SKM-1 treated with dmso at 0.1 percent for 144 hours (cell line): ENCODE measurements around the gene OSM.

Experiments used
- DNase-seq: peaks from one replicate; lab custom pipeline; 2025; ENCODE audit not compliant: unreplicated experiment; lab: John Stamatoyannopoulos, UW

OSM gene

DNA sequence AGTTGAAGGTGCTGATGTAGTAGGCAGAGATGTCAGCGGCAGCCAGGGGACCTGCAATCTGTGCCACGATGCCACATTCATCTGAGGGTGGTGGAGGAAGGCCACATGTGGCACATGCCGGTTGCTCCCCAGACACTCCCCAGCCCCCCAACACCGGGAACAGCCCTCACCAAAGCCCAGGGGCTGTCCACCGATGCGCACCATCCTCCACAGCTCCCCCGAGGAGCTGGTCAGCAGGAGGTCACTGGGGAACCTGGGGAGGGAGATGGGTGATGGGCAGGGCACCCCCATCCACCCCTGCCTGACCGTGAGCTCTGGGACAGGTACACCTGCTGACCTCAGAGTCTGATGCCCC, 19.2 kb upstream of the OSM start:
- no peak for DNase-seq

- DNase-seq = no peak
Observed at GRCh38 chr22:30285176-30285845, 18.7 kb upstream of the OSM start.

GRCh38 chr22:30284666-30285065, 18.0 kb upstream of the OSM start:
- DNase-seq = no peak

DNA sequence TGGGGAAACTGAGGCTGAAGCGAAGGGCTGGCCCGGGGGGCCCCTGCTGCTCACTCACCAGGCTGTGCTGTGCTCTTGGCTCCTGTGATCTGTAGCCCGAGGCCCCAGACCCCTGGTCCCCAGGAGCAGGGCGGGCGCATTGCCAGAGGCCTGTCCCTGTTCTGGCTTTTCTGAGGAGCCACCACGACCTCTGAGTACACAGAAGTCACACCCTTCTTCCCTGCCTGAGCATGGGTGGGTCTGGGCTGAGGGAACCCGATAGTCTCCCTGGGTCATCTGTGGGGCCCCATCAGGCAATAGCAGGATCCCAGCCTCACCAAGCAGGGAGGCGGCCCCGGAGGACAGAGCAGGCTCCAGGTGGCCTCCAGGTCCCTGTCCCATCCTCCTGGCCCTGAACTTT, 17.5 kb upstream of the OSM start:
- no peak for DNase-seq

GRCh38 chr22:30283342-30283741, 16.7 kb upstream of the OSM start:
- no peak for DNase-seq

- no peak for DNase-seq
Observed at GRCh38 chr22:30282616-30283046, 16.0 kb upstream of the OSM start.

- DNase-seq = no peak
Observed at GRCh38 chr22:30280505-30280904, 13.9 kb upstream of the OSM start.

GRCh38 chr22:30279932-30280331, 13.3 kb upstream of the OSM start:
- no peak for DNase-seq

- peak; percentile 78 for DNase-seq
Observed at GRCh38 chr22:30279046-30279788, 12.6 kb upstream of the OSM start.

DNA sequence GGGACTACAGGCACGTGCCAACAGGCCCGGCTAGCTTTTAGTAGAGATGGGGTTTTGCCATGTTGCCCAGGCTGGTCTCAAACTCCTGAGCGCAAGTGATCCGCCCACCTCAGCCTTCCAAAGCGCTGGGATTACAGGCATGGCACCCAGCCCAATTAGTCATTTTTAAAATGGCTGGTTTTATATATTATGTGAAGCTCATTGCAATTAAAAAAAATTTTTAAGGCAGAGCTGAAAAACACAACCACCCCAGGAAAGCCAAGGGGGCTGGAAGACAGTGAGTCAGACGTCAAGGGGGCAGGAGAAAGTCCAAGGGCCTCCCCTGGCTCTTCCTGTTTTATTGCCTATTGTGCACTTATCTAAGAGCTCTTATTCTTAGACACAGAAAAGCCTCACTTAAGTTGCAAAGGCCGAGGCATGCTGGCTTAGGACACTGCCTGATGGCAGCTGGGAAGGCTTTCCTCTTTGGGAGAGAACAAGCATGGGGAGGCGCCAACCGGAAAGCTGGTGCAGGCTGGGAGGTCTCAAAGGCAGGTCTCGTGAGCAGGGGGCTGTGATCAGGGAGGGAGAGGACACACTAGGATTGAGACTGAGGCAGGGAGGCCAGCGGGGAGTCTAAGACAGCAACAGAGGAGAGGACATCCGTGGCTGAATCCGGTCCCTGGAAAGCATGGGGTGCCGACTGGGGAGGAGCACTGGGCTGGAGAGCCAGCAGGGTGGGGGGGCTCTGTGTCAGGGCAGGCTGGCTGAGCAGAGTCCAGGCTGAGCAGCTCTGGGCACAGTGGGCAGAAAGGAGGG, 11.1 kb upstream of the OSM start:
- DNase-seq = no peak

GRCh38 chr22:30276039-30276438, 9.4 kb upstream of the OSM start:
- no peak for DNase-seq

DNA sequence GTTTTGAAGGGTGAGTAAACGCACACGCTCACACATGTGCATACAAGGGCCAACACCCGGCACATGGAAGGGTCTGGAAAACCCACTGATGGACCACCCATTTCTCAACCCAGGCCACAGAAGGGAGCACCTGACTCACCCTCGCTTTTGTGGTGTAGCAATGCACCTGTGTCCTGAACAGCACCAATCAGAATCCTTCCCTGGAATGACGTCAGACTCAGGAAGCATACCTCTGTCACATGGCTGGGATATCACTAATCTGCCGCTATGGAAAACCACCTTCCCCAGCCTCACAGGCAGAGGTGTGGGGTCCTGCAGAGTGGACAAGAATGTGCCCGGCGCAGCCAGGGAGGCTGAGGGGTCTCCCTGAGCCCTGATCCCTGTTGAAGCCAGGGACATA, 9.0 kb upstream of the OSM start:
- DNase-seq = no peak

- DNase-seq = no peak
Observed at GRCh38 chr22:30274437-30274812, 7.8 kb upstream of the OSM start.

DNA sequence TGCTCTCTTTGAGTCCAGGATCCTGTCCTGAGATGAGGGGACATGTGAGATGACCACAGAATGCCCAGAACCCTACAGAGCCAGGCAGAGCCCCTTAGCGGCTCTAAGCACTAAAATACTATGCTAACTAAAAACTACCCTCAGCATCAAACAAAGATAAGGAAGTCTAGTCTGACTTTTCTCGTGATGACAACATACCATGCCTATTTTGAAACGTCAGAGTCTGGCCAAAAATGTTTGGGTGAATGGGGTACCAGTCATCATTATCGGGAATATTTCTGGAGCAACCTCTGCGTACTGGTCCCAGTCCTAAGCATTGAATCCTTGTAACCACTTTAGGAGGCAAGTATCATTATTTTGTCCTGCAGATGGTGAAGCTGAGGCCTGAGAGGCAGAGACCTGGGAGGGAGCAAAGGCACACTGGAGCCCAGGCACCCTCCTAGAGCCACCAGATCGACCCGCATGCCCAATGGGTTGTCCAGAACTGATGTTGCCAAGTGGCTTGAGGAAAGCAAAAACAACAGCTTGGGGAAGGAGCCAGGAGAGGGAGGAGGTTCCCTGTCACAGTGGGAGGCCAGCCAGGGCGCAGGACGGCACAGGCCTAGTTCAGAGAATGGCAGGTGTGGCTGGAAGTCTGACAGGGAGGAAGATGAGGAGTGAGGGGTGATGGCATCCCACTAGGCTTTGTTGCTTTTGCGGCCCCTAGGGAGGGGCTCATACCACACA, 7.2 kb upstream of the OSM start:
- DNase-seq = no peak

DNA sequence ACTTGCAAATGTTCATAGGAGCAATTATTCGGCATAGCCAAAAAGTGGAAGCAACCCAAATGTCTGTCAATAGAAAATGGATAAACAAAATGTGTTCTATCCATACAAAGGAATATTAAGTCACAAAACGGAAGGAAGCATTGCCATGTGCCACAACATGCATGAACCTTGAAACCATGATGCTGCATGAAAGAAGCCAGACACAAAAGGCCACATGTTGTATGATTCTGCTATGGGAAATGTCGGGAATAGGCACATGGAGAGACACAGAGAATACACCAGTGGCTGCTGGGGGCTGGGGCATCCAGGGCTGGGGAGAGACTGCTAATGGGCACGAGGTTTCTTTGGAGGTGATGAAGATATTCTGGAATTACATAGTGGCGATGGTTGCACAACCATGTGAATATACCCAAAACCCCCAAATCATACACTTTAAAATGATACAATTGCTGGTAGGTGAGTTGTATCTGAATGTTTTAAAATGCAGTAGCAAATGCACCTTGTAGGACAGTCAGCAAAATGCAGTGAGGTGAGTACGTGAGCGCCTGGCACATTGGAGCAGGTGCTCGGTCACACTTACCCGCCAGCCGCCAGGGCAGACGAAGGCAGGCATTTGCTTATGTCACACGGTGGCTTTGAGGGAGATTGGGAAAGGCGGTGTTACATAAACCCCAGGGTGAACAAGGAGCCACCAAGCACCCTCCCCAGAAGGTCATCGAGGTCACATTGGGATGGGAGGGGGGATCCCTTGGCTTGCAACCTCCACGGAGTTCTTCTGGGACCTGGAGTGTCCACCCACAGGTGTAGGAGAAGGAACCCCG, 6.3 kb upstream of the OSM start:
- peak; percentile 85 for DNase-seq

- peak; percentile 93 for DNase-seq
Observed at GRCh38 chr22:30270832-30271231, 4.2 kb upstream of the OSM start.

DNA sequence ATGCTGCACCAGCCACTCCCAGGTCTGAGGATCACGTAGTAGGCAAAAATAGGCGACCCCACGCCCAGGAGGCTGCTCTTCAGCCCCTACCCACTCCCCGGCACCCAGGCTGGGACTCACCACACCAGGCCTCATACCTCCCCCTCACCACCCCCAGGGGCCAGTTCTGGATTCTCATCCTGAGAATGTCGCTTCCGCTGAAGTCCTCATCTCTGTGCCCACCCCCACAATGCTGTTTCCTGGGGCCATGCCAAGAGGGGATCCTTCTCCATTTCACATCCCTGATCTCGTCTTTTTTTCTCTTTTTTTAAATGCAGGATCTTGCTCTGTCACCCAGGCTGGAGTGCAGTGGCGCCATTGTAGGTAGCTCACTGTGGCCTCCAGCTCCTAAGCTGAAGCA, 1.7 kb upstream of the OSM start:
- DNase-seq = no peak

- DNase-seq = no peak
Observed at GRCh38 chr22:30267382-30268302, 991 bp upstream of the OSM start.

DNA sequence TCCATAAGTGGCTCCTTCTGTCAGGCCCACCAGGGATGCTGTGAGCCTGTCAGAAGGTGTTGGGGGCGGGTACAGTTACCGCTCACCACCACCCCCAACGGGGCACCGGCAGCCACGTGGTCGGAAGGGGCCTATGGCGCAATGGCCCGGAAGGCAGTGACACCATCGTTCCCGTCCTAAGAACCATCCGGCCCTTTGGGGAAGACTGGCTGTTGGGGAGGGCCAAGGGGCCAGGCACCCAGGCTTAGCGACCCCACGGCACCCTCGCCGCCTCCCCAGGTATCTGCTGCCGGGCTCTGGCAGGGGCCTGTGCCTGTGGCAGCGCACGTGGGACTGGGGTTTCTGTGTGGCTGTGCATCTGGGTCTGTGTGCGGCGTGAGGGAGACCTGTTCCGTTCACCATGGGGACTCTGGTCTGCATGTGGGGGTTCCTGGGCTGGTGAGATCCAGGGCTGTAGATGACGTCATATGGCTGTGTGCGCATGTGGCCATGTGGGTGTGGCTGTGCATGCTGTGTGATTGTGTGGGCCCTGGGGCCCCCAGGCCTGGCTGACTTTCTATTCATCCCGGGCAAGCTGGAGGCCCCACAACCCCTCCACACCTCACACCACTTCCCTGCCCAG, 717 bp downstream of the OSM start:
- peak; percentile 88 for DNase-seq
